ENCODE data around the gene NOP58.

The NOP58 gene

GRCh38 chr2:202337151-202337550 lies 71.6 kb downstream of the NOP58 start:
- no peak overlapping the region for H3K14ac ChIP-seq (ENCODE audit: low read length)
- no peak overlapping the region for H4K12ac ChIP-seq (ENCODE audit: low read depth, low read length)
- H3K4me1 ChIP-seq (ENCODE audit: control insufficient read depth in 1 of 2, insufficient read depth in 2 of 2, low read length in 2 of 2): no peaks in the 10 kb centered on the region
- H3K23ac ChIP-seq (ENCODE audit: low read length): no peak overlapping the region
- no peak overlapping the region for H4K8ac ChIP-seq (ENCODE audit: low read depth, low read length)
- H3K27ac ChIP-seq (ENCODE audit: low read depth, low read length): no peak overlapping the region
- no peak overlapping the region for H2AK5ac ChIP-seq (ENCODE audit: low read length)
- no peak overlapping the region for H4K91ac ChIP-seq (ENCODE audit: low read depth, low read length)
- DNase-seq: no peak
- no peak overlapping the region for H3K4me2 ChIP-seq (ENCODE audit: low read length)
- H3K9me3 ChIP-seq (ENCODE audit: insufficient read depth, low read depth, low read length): no peaks in the 10 kb centered on the region
- no peaks in the 10 kb centered on the region for H3K79me1 ChIP-seq (ENCODE audit: low read length)
- no peak overlapping the region for H3K4me3 ChIP-seq (ENCODE audit: low read depth, low read length)
- H3K4ac ChIP-seq (ENCODE audit: low read depth, low read length): no peak overlapping the region
- no peaks in the 10 kb centered on the region for H3K79me2 ChIP-seq (ENCODE audit: control insufficient read depth, insufficient read depth, low read length, poor library complexity)
- no peak overlapping the region for H2BK5ac ChIP-seq (ENCODE audit: low read depth, low read length, poor library complexity)
- no peaks in the 10 kb centered on the region for H3K36me3 ChIP-seq (ENCODE audit: control insufficient read depth in 1 of 2, insufficient read depth in 2 of 2, low read length in 2 of 2)
- no peak overlapping the region for H2BK12ac ChIP-seq (ENCODE audit: low read length)
- H3K9ac ChIP-seq (ENCODE audit: low read length): no peak overlapping the region
- H3K18ac ChIP-seq (ENCODE audit: low read length): no peak overlapping the region
- no CpG with 5 or more reads among the region's 2 CpGs for WGBS (ENCODE audit: extremely low coverage, insufficient coverage, insufficient read length)
- H3K27me3 ChIP-seq (ENCODE audit: insufficient read depth, low read length): no peaks in the 10 kb centered on the region
- H2BK120ac ChIP-seq (ENCODE audit: insufficient read depth, low read length, poor library complexity): no peak overlapping the region
- no peak overlapping the region for H2AFZ ChIP-seq (ENCODE audit: insufficient read depth, low read length, poor library complexity)

GRCh38 chr2:202337706-202338346 lies 72.3 kb downstream of the NOP58 start:
- no peak overlapping the region for H4K12ac ChIP-seq (ENCODE audit: low read depth, low read length)
- H2BK12ac ChIP-seq (ENCODE audit: low read length): no peak overlapping the region
- H3K79me1 ChIP-seq (ENCODE audit: low read length): no peaks in the 10 kb centered on the region
- H2AFZ ChIP-seq (ENCODE audit: insufficient read depth, low read length, poor library complexity): no peak overlapping the region
- WGBS (ENCODE audit: extremely low coverage, insufficient coverage, insufficient read length): no CpG with 5 or more reads among the region's 7 CpGs
- H3K9me3 ChIP-seq (ENCODE audit: insufficient read depth, low read depth, low read length): no peaks in the 10 kb centered on the region
- H3K14ac ChIP-seq (ENCODE audit: low read length): no peak overlapping the region
- no peak overlapping the region for H4K91ac ChIP-seq (ENCODE audit: low read depth, low read length)
- H3K4me2 ChIP-seq (ENCODE audit: low read length): no peak overlapping the region
- no peak overlapping the region for H3K18ac ChIP-seq (ENCODE audit: low read length)
- H3K27ac ChIP-seq (ENCODE audit: low read depth, low read length): no peak overlapping the region
- no peak overlapping the region for H2BK5ac ChIP-seq (ENCODE audit: low read depth, low read length, poor library complexity)
- no peaks in the 10 kb centered on the region for H3K27me3 ChIP-seq (ENCODE audit: insufficient read depth, low read length)
- no peak overlapping the region for H3K4me3 ChIP-seq (ENCODE audit: low read depth, low read length)
- H4K8ac ChIP-seq (ENCODE audit: low read depth, low read length): no peak overlapping the region
- H3K79me2 ChIP-seq (ENCODE audit: control insufficient read depth, insufficient read depth, low read length, poor library complexity): no peaks in the 10 kb centered on the region
- DNase-seq: no peak
- H3K36me3 ChIP-seq (ENCODE audit: control insufficient read depth in 1 of 2, insufficient read depth in 2 of 2, low read length in 2 of 2): no peaks in the 10 kb centered on the region
- H2BK120ac ChIP-seq (ENCODE audit: insufficient read depth, low read length, poor library complexity): no peak overlapping the region
- no peaks in the 10 kb centered on the region for H3K4me1 ChIP-seq (ENCODE audit: control insufficient read depth in 1 of 2, insufficient read depth in 2 of 2, low read length in 2 of 2)
- H2AK5ac ChIP-seq (ENCODE audit: low read length): no peak overlapping the region
- H3K9ac ChIP-seq (ENCODE audit: low read length): no peak overlapping the region
- no peak overlapping the region for H3K4ac ChIP-seq (ENCODE audit: low read depth, low read length)
- no peak overlapping the region for H3K23ac ChIP-seq (ENCODE audit: low read length)

GRCh38 chr2:202339071-202339870 lies 73.7 kb downstream of the NOP58 start:
- H4K91ac ChIP-seq (ENCODE audit: low read depth, low read length): no peak overlapping the region
- DNase-seq: peak in 1 of 2 donors; percentile 23
- H3K18ac ChIP-seq (ENCODE audit: low read length): no peak overlapping the region
- no peaks in the 10 kb centered on the region for H3K36me3 ChIP-seq (ENCODE audit: control insufficient read depth in 1 of 2, insufficient read depth in 2 of 2, low read length in 2 of 2)
- H2AK5ac ChIP-seq (ENCODE audit: low read length): no peak overlapping the region
- no peak overlapping the region for H2BK120ac ChIP-seq (ENCODE audit: insufficient read depth, low read length, poor library complexity)
- no peak overlapping the region for H3K4me2 ChIP-seq (ENCODE audit: low read length)
- no peak overlapping the region for H3K9ac ChIP-seq (ENCODE audit: low read length)
- no peaks in the 10 kb centered on the region for H3K4me1 ChIP-seq (ENCODE audit: control insufficient read depth in 1 of 2, insufficient read depth in 2 of 2, low read length in 2 of 2)
- no peak overlapping the region for H2BK12ac ChIP-seq (ENCODE audit: low read length)
- H4K12ac ChIP-seq (ENCODE audit: low read depth, low read length): no peak overlapping the region
- no peak overlapping the region for H3K4me3 ChIP-seq (ENCODE audit: low read depth, low read length)
- no peak overlapping the region for H3K4ac ChIP-seq (ENCODE audit: low read depth, low read length)
- no peak overlapping the region for H2AFZ ChIP-seq (ENCODE audit: insufficient read depth, low read length, poor library complexity)
- no peak overlapping the region for H3K14ac ChIP-seq (ENCODE audit: low read length)
- H3K79me2 ChIP-seq (ENCODE audit: control insufficient read depth, insufficient read depth, low read length, poor library complexity): no peaks in the 10 kb centered on the region
- H2BK5ac ChIP-seq (ENCODE audit: low read depth, low read length, poor library complexity): no peak overlapping the region
- H3K27ac ChIP-seq (ENCODE audit: low read depth, low read length): no peak overlapping the region
- no CpG with 5 or more reads among the region's 3 CpGs for WGBS (ENCODE audit: extremely low coverage, insufficient coverage, insufficient read length)
- no peaks in the 10 kb centered on the region for H3K27me3 ChIP-seq (ENCODE audit: insufficient read depth, low read length)
- H3K9me3 ChIP-seq (ENCODE audit: insufficient read depth, low read depth, low read length): no peaks in the 10 kb centered on the region
- H4K8ac ChIP-seq (ENCODE audit: low read depth, low read length): no peak overlapping the region
- no peaks in the 10 kb centered on the region for H3K79me1 ChIP-seq (ENCODE audit: low read length)
- H3K23ac ChIP-seq (ENCODE audit: low read length): no peak overlapping the region

GRCh38 chr2:202344178-202344577 lies 78.6 kb downstream of the NOP58 start:
- H3K9ac ChIP-seq (ENCODE audit: low read length): no peak overlapping the region
- no peak overlapping the region for H4K91ac ChIP-seq (ENCODE audit: low read depth, low read length)
- H4K12ac ChIP-seq (ENCODE audit: low read depth, low read length): no peak overlapping the region
- H3K79me1 ChIP-seq (ENCODE audit: low read length): no peaks in the 10 kb centered on the region
- no peaks in the 10 kb centered on the region for H3K9me3 ChIP-seq (ENCODE audit: insufficient read depth, low read depth, low read length)
- no CpG with 5 or more reads among the region's 1 CpG for WGBS (ENCODE audit: extremely low coverage, insufficient coverage, insufficient read length)
- no peak overlapping the region for H2AFZ ChIP-seq (ENCODE audit: insufficient read depth, low read length, poor library complexity)
- no peak overlapping the region for H2BK5ac ChIP-seq (ENCODE audit: low read depth, low read length, poor library complexity)
- H3K27ac ChIP-seq (ENCODE audit: low read depth, low read length): no peak overlapping the region
- H3K4me3 ChIP-seq (ENCODE audit: low read depth, low read length): no peak overlapping the region
- H3K4me2 ChIP-seq (ENCODE audit: low read length): no peak overlapping the region
- H3K36me3 ChIP-seq (ENCODE audit: control insufficient read depth in 1 of 2, insufficient read depth in 2 of 2, low read length in 2 of 2): no peaks in the 10 kb centered on the region
- no peak overlapping the region for H2AK5ac ChIP-seq (ENCODE audit: low read length)
- H4K8ac ChIP-seq (ENCODE audit: low read depth, low read length): no peak overlapping the region
- no peak overlapping the region for H3K23ac ChIP-seq (ENCODE audit: low read length)
- no peaks in the 10 kb centered on the region for H3K79me2 ChIP-seq (ENCODE audit: control insufficient read depth, insufficient read depth, low read length, poor library complexity)
- no peak for DNase-seq
- H3K27me3 ChIP-seq (ENCODE audit: insufficient read depth, low read length): no peaks in the 10 kb centered on the region
- H2BK120ac ChIP-seq (ENCODE audit: insufficient read depth, low read length, poor library complexity): no peak overlapping the region
- no peak overlapping the region for H3K4ac ChIP-seq (ENCODE audit: low read depth, low read length)
- no peaks in the 10 kb centered on the region for H3K4me1 ChIP-seq (ENCODE audit: control insufficient read depth in 1 of 2, insufficient read depth in 2 of 2, low read length in 2 of 2)
- no peak overlapping the region for H3K14ac ChIP-seq (ENCODE audit: low read length)
- no peak overlapping the region for H3K18ac ChIP-seq (ENCODE audit: low read length)
- no peak overlapping the region for H2BK12ac ChIP-seq (ENCODE audit: low read length)
